HG02798 (cell line): ENCODE data around the gene STN1.

ENCODE experiments used
- ATAC-seq: cut with Tn5 transposase; IDR thresholded peaks from one replicate; pipeline ENCODE4 v1.9.1; 2021; ENCODE audit warnings: mild to moderate bottlenecking; ENCODE audit not compliant: unreplicated experiment, poor library complexity

STN1 gene

DNA sequence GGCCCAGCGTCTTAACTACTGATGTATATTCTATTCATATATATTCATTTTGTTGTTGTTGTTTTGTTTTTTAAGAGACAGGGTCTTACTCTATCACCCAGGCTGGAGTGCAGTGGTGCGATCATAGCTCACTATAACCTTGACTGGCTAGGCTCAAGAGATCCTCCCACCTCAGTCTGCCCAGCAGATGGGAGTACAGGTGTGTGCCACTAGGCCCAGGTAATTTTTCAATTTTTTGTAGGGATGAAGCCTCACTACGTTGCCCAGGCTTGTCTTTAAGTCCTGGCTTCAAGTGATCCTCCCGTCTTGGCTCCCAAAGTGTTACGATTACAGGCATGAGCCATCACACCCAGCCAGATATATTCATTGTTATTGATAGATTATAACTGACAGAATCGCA lies 12.9 kb upstream of the STN1 start:
- ATAC-seq, result no peak

DNA sequence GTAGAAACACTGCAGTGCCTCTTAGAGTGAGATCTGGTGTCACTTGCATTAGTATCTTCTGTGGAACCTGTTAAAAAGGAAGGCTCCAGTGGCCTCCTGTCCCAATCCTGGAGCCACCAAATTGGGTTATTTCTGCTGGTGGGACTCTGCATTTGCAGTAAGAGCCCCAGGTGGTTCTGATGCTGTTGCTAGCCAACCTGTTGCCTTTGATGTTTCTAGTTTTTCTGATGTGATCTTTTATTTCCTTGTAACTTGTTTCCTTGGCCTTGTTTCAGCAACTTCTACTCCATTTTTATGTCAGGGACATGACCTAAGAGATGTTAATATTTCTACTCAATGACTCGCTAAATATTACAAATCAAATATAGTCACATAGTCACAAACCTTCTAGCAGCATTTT lies 12.5 kb upstream of the STN1 start:
- no peak for ATAC-seq

DNA sequence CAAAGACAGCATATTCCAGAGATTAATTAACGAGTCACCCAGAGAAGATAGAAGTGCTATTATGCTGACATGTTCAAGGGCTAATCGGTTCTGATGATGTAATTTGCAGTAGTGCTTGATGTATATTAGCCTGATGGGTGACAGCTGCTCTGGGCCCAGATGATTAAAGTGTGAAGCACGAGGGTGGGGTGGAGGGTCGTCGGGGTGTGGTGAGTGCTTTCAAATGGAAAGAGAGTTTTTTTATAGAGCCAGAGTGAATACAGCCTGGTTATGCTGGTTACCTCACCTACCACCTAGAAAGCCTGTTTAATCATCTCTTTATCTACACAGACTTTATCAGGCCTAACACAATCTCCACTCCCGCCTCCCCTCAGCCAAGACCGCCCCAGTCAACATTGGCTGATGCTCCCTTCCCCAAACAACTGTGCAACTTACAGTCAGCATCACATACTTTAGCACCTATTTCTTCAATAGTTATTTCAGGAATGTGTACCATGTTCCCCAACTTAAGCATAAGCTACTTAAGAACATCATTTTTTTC lies 11.5 kb upstream of the STN1 start:
- no peak for ATAC-seq

DNA sequence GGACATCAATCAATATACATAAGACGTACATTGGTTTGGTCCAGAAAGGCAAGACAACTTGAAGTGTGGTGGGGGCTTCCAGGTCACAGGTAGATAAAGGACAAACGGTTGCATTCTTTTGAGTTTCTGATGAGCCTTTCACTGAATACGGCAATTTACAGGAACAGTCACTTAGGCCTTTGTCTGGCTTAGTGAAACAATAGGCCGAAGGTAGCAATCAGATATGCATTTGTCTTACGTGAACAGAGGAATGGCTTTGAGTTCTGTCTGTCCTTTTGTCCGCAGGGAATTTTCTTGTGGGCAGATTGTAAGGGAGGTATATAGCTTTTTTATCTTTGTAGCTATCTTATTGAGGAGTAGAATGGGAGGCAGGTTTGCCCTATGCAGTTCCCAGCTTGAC lies 10.8 kb upstream of the STN1 start:
- ATAC-seq, result no peak

DNA sequence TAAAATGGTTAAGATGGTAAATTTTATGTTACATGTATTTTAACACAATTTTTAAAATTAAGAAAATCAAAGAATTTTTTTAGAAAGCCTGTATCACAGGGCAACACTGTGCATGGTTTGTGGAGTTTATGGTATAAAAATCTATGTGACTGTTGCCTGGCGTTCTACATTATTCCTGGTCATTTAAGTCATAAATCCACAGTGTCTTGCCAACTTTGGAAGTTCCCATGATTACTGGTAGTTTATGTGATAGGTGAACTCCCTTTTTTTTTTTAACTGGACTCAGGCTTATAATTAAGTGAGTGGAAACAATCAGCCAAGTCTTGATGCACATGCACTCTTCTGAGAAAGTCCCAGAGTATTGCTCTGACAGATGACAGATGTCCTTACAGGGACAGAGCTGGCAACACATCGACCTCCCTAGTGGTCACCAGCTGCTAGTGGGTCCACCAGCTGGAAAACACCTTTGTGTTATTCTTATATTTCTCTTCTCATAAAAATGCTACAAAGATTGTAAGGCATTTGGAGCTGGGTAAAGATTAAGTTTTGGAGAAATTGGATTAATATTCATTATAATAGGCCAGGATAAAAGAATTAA lies 8.8 kb upstream of the STN1 start:
- no peak for ATAC-seq

DNA sequence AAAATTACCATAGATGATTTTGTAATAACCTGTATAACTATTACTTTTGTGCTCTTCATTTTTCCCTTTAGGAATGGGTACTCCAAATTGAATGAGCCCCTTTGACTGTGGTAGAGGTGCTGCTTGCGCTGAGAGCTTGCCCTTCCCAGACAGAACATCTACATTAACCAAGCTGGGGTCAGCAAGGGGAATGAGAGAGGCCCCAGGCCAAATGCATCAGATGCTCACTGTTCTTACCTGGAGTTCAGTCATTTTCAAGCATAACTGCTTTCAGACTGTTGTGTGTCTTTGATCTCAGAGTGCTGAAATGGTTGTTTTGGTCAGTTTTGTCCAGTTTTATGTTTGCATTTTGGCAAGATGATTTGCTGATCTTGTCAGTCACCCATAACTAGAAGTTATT lies 7.6 kb upstream of the STN1 start:
- no peak for ATAC-seq

DNA sequence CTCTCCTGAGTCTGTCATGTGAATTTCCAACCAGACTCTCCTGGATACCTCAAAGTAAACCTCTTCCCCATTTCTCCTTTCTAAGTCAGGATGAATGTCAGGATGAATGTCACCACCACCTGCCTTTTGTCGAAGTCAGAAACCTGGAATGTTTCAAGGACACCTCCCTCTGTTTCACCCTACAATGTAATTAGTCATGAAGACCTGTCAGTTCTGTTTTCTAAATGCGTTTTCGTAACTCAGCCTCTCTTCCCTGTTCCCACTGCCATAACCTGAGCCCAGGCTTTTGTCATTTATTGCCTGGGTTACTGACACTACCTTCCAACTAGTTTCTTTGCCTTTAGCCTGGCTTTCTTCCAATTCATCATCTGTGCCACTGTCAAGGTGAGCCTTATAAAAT lies 5.5 kb upstream of the STN1 start:
- no peak for ATAC-seq

DNA sequence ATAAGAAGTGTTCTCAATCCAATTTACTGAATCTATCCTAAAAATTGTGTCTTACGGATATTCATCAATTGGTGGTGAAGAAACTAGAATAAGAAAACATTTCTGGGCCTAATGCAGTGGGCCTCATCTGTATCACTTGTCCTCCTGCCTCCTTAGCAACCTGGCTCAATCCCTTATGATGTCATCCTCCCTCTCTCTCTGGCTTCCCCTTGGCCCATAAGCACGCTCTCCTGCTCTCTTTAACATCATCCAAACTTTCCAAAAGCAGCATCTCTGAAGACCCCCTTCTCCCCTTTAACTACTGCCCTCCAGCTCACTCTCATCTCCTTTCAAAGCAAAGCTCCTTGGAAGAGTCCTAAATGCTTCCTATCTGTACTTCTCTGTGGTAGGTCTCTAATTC lies 4.7 kb upstream of the STN1 start:
- ATAC-seq, result no peak

DNA sequence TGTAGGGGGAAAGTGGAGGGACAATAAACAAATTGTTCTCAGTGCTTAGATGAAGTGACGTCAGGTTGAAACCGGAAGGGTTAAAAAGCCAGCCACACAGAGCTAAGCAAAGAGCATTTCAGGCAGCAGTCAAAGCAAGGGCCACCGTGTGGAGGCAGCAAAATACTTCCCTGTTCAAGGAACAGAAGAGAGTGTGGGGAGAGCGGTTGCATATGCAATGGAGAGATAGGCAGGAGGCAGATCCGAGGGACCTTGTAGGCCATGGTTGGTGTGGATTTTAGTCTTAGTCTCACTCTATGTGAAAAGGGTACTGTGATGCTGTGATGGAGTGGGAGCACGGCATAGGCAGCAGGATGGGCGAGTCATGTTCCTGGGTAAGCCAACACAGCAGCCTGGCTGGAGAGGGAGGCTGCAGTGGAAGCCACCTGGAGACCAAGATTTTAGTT lies 3.8 kb upstream of the STN1 start:
- ATAC-seq, result no peak

DNA sequence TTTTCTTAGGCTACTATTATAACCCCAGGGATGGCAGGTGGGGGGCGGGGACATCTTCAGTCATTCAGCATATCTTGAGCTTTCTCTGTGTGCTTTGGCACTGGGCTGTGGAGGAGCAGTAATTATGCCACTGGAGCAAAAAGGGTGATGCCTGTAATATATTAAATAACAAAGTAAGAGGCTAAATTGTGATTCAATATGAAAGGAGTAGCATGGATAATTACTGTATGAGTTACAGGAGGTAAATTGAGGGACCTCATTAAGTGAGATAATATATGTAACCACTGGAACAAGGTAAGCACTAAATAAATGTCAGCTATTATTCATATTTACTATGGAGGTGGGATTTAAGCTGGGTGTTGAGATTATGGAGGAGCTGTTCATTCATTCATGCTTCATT lies 3.3 kb upstream of the STN1 start:
- no peak for ATAC-seq

DNA sequence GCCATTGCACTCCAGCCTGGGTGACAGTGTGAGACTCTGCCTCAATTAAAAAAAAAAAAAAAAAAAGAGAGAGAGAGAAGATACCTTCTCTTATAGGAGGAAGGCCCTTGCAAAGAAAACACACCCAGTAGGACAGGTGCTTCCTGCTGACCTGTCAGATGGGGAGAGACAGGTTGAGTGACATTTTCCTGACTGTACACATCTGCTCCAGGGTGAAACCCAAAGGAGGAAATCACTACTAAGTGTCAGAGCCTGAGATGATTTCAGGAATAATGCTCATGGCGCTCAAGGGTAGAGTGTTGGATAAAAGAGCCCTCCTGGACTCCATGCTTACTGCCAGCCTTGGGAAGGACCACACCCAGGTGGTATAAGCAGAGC lies 1.7 kb upstream of the STN1 start:
- ATAC-seq, result no peak

DNA sequence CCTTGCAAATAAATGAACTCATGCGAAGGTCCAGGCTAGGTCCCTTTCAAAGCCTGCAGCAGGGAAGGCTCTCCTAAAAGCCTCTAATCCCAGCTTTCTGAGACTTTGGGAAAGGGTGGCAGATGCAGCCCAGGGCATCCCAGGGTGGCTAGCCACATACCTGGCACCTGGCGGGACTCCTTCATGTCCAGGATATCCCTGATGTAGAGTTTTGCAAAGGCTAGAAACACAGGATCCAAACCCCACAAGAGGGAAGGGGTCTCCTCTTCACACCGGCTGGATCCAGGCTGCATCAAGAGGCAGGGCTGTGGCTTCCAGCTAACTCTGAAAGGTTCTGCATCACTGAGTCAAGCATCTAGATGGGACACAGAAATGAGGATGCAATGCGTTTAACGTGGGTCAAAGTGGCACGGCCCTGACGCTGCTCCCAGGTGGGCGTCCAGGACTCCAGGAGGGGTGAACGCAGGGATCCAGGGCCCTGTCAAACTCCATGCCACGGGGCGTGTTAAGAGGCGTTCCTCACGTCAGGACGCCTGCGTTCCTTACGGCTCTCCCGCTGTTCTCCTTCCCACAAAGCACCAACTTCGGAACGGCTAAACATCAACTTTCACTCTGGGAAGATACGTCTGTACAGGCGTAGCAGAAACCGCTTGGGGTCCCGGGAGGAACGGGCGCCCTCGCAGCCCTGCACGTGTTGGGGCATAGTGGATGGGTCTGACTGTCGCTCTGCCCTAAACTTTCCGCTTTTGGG lies 507 bp downstream of the STN1 start:
- peak; percentile 14 for ATAC-seq

DNA sequence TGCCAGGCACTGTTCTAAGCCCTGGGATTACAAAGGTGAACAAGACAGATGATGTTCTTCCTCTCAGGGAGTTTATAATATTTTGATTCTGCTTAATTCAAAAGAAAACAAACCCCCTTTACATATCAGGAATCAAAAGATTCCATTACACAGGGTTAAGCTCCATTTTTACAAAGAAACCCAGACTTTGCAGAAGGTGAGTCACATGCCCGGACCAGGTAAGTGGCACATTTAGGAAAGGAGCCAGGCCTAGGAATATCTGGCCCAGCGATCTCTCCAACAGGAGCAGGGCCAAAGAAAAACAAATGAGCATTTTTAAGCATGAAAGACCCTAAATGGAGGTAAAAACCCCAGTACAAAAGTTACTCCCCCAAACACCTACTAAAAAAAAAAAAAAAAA lies 1.1 kb downstream of the STN1 start:
- no peak for ATAC-seq

DNA sequence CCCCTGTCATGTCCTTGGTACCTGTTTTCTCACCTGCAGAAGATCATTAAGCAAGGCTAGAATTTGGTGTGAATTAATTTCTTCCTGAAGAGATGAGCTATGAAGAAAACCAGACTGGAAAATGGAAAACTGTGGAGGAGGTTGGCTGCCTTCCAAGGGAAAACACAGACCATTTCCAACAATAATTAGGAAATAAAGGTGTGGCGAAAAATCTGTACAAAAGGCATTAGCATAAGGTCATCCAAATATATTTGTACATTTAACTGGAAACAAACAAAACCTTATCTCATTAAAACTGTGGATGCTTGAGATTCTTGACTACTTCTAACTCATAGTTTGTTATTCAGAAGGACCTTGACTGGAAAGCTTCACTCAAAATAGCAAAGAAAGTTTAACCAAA lies 1.7 kb downstream of the STN1 start:
- no peak for ATAC-seq

DNA sequence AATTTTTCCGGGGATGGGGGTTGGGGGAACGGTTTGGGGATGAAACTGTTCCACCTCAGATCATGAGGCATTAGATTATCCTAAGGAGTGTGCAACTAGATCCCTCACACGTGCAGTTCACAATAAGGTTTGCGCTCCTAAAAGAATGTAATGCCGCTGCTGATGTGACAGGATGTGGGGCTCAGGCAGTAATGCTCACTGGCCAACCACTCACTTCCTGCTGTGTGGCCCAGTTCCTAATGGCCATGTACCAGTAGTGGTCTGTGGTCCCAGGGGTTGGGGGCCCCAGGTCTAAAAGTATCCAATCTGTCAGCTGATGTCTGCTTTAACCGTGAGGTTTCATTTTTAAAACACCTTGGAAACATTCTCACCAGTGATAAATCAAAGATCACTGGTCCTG lies 2.2 kb downstream of the STN1 start:
- no peak for ATAC-seq

DNA sequence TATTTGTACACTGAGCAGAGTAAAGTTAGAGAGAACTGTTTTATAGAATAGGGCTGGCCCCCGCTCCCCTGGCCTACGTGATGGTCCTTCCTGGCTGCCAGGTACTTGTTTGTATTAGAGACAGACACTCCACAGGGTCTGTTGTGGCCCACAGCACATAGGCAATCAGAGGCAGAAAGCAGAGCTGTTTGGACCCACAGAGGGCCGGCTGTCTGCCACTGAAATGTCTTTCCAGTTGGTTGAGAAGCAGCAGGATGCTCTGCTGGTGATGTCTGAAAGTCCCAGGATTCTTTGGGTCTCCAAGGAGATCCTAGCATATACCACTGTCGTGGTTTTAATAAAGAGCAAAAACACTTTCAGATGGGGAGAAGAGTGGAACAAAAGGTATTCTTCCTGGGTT lies 5.2 kb downstream of the STN1 start:
- no peak for ATAC-seq

DNA sequence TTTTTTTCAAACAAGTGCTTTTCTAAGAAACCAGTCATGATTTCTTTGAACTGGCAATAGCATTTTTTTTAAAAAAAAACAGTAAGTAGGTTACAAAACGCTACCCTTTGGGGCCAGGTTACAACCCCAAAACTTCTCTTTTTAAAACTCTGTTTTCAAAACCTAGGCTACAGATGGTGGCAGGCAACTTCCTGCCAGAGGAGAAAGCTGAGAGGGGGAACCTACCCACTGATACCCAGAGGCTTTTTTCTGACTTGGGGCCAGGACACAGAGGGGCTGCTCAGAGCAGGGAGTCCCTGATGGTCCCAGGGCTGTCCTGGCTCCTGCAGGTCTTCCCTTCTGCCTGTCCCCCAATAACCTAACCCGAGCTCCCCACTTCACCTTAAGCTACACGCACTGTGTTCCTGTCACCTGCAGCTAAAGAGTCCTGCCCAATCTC lies 6.9 kb downstream of the STN1 start:
- peak; percentile 33 for ATAC-seq

DNA sequence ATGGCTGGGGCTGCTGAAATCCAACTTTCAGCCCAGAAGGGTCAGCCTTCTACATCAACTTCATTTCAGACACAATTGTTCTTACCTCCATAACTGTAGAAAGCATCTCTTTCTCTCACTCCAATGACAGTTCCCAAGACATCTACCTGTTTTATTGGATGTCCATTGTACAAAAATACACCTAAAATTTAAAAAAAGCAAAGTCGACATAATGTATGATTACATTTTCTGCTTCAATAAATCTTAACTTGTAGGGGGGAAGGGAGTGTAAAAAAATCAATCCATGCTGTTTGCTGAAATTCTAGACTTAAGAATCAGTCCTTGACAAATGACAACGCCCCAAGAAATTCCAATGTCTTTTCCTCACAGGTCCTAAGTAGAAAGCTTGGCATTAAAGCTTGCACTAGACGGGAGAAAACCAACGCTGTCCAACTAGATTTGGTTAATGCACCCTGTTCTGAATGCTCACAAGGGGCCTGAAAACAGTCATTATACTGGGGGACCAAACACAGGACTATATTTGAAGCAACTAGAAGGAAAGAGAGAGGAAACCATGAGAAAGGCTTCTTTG lies 7.5 kb downstream of the STN1 start:
- no peak for ATAC-seq

DNA sequence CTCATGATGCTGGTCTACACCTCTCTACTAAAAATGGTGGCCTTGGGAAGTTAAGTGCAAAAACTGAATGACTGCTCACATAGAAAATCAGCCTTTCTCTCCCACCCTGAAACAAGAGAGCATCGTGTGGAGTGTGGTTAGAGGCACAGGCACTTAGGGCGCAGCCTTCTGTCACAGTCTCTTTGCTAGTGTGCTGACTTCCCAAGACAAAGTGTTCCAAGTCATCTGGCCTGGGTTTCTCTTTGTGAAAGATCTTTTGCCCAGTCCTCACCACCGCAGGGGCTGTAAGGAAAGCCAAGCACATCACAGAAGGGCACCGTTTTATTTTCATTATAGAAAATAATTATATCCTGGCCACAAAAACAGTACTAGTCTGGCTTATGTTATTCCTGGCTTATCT lies 12.5 kb downstream of the STN1 start:
- no peak for ATAC-seq

DNA sequence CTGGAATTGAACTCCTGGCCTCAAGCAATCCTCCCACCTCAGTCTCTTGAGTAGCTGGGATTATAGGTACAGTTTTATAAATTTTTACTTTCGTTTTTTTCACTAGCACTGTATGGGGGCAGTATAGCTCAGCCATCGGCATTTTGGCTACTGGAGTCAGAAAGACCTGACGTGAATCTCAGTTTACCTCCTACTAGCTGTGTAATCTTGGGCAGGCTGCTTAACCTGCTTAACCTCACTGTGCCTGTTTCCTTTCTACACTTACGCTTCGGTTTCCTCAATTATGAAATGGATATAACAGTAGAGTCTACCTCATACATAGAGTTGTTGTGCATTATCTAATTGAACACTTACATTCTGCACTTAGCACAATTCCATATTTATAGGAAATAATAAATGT lies 16.7 kb downstream of the STN1 start:
- ATAC-seq, result no peak

DNA sequence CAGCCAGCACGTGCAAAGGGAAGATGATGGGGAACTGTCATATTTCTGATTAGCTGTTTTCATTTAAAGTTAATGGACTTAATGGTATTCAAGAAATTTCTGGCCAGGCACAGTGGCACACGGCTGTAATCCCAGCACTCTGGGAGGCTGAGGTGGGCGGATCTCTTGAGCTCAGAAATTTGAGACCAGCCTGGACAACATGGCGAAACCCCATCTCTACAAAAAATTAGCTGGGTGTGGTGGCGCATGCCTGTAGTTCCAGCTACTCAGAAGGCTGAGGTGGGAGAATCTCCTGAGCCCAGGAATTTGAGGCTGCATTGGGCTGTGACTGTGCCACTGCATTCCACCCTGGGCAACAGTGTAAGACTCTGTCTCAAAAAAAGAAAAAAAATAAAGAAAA lies 18.7 kb downstream of the STN1 start:
- no peak for ATAC-seq
